HepG2 (cell line): ENCODE measurements around the gene YBX2. TPM values are rescaled to one million over a fixed set of nuclear protein-coding genes. Genes with fewer than 3 reads are reported as not detected.

ENCODE experiments used
- CTCF ChIP-seq: sonication (generic); formaldehyde crosslinking; IDR thresholded peaks from 2 replicates; pipeline ENCODE4 v1.5.0; 2020; ENCODE audit warnings: mild to moderate bottlenecking, missing genetic modification reagents, moderate library complexity
- ESRRA ChIP-seq: sonication (generic); formaldehyde crosslinking; IDR thresholded peaks from 2 replicates; pipeline ENCODE4 v1.5.1; 2020; ENCODE audit warnings: mild to moderate bottlenecking, low read depth, missing genetic modification reagents
- FOXP4 ChIP-seq: sonication (generic); formaldehyde crosslinking; IDR thresholded peaks from 2 replicates; pipeline ENCODE4 v1.4.0; 2020; ENCODE audit warnings: missing genetic modification reagents
- HNRNPK ChIP-seq: fragments of 200-400 bp; formaldehyde crosslinking; IDR thresholded peaks from 2 replicates; pipeline ENCODE4 v1.6.1; 2018; ENCODE audit warnings: low read length, low read depth, moderate library complexity, mild to moderate bottlenecking; ENCODE audit not compliant: poor library complexity, severe bottlenecking
- KAT7 ChIP-seq: IDR thresholded peaks from 2 replicates; pipeline ENCODE4 v1.6.1; 2018; ENCODE audit warnings: borderline replicate concordance, missing compliant biosample characterization
- KDM2A ChIP-seq: sonication (generic); formaldehyde crosslinking; IDR thresholded peaks from 2 replicates; pipeline ENCODE4 v1.4.0; 2020; ENCODE audit warnings: low read depth, missing genetic modification reagents, borderline replicate concordance
- KDM4B ChIP-seq: sonication (generic); formaldehyde crosslinking; IDR thresholded peaks from 2 replicates; pipeline ENCODE4 v1.4.0; 2020; ENCODE audit warnings: missing genetic modification reagents
- KMT2B ChIP-seq: IDR thresholded peaks from 2 replicates; pipeline ENCODE4 v1.6.1; 2016; ENCODE audit warnings: missing genetic modification reagents, missing compliant biosample characterization
- MAZ ChIP-seq, 2 experiments: sonication (generic) in 1 of 2; formaldehyde crosslinking in 1 of 2; IDR thresholded peaks; 2 replicates each; pipeline versions ENCODE4 v1.5.0 to v1.6.1; 2012 to 2020; ENCODE audit warnings: low read depth in 2 of 2, mild to moderate bottlenecking in 2 of 2, borderline replicate concordance in 1 of 2, improper control_type of control experiment in 1 of 2, low read length in 1 of 2, missing genetic modification reagents in 1 of 2, moderate library complexity in 1 of 2
- PCBP2 ChIP-seq: fragments of 200-400 bp; formaldehyde crosslinking; optimal IDR thresholded peaks from 2 replicates; pipeline ENCODE3; 2018; ENCODE audit warnings: low read length, low read depth; ENCODE audit not compliant: poor library complexity, severe bottlenecking
- POLR2A ChIP-seq, 2 experiments: IDR thresholded peaks; 2 replicates each; pipeline ENCODE4 v1.6.1; 2011; ENCODE audit warnings: low read depth in 2 of 2, low read length in 2 of 2, mild to moderate bottlenecking in 1 of 2, moderate library complexity in 1 of 2; ENCODE audit not compliant: insufficient read depth in 1 of 2
- PTBP1 ChIP-seq: fragments of 200-400 bp; formaldehyde crosslinking; IDR thresholded peaks from 2 replicates; pipeline ENCODE4 v1.6.1; 2018; ENCODE audit warnings: low read length, low read depth; ENCODE audit not compliant: poor library complexity, severe bottlenecking
- SKI ChIP-seq: fragments of 450-650 bp; IDR thresholded peaks from one replicate; pipeline ENCODE4 v1.6.1; 2018; ENCODE audit warnings: mild to moderate bottlenecking; ENCODE audit not compliant: partially characterized antibody
- SUZ12 ChIP-seq: fragments of 150-350 bp; IDR thresholded peaks from 2 replicates; pipeline ENCODE4 v1.6.1; 2014; ENCODE audit warnings: low read depth, low read length
- ZNF205 ChIP-seq: IDR thresholded peaks from 2 replicates; pipeline ENCODE4 v1.6.1; 2018; ENCODE audit warnings: missing biosample characterization, missing genetic modification reagents
- ZNF224 ChIP-seq: sonication (generic); formaldehyde crosslinking; IDR thresholded peaks from 2 replicates; pipeline ENCODE4 v1.5.0; 2020; ENCODE audit warnings: mild to moderate bottlenecking, missing genetic modification reagents
- ZNF333 ChIP-seq: sonication (generic); formaldehyde crosslinking; IDR thresholded peaks from 2 replicates; pipeline ENCODE4 v1.4.0; 2020; ENCODE audit warnings: mild to moderate bottlenecking, missing genetic modification reagents, borderline replicate concordance
- ZNF34 ChIP-seq: sonication (generic); formaldehyde crosslinking; IDR thresholded peaks from 2 replicates; pipeline ENCODE4 v1.4.0; 2020; ENCODE audit warnings: mild to moderate bottlenecking, missing genetic modification reagents, borderline replicate concordance
- ZNF567 ChIP-seq: sonication (generic); formaldehyde crosslinking; IDR thresholded peaks from 2 replicates; pipeline ENCODE4 v1.8.1; 2023; ENCODE audit warnings: mild to moderate bottlenecking, missing genetic modification reagents, borderline replicate concordance
- polyA plus RNA-seq, 8 experiments: library from polyadenylated mRNA; depleted of rRNA in 3 of 8; stranded (reverse) in 7 of 8; unstranded in 1 of 8; fragments of >200 nt; fragmentation: Illumina TruSeq in 4 of 8; extraction: Trizol in 4 of 8; gene quantifications; 2 replicates each; pipeline versions ENCODE4 v1.2.1 to v1.2.3, GENCODE V29; 2011 to 2016; ENCODE audit warnings: low read depth in 4 of 8, missing spikeins in 1 of 8, mixed read lengths in 1 of 8; ENCODE audit not compliant: insufficient read depth in 1 of 8
- total RNA-seq, 5 experiments: library from RNA; depleted of rRNA; stranded (reverse); fragments of >200 nt; fragmentation: Illumina TruSeq; extraction: Trizol; gene quantifications; 2 replicates each; pipeline ENCODE4 v1.2.3, GENCODE V29; 2016; ENCODE audit warnings: low read depth in 1 of 5
- TF ChIP-seq, protein P1 (sequence below): sonication (generic); formaldehyde crosslinking; IDR thresholded peaks from 2 replicates; pipeline ENCODE4 v1.4.0; 2020; ENCODE audit warnings: mild to moderate bottlenecking, missing genetic modification reagents, borderline replicate concordance

Gene YBX2
- total and polyA plus RNA-seq, 2 of the 13 experiments (the other 11 are each of a cell fraction or from before 2014, with no cell fraction given) = 0.12 to 0.22 TPM

DNA sequence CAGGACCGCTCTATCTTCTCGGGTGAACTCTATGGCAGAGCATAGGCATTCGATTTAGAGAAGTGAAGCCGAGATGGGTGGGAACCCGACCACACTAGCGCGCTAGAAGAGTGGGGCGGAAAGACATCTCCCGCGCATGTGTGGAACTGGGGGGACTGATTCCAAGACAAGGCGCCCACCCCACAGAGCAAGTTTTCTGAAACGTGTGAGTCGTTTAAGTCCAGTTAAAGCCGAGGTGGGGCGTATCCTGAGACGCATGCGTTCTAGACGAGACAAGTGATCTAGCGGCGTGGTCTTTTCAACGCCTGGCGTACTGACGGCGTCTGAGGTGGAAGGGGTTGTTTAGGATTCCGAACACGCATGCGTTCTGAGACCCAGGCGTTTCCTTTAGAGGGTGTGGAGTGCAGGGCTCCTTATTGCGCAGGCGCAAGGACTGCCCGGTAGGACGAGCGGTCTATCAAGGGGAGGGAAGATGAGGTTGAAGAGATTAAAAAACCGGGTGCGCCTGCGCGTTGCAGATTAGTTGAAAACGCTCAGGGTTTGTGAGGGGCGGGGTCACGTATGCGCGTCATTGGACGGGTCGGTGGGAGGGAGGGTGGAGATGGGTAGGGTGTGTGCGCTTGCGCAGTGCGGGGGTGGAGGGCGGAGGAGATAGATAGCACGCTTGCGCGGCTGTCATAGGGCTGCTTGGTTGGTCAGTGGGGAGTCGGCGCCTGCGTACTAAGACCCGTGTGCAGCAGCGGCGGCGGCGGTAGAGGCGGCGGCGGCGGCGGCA lies 12.7 kb upstream of the YBX2 start, which contains the start of gene EIF5A (continued):
- TF ChIP-seq POLR2A (IDR thresholded peaks at IDR 0.05; ENCODE audit: insufficient read depth in 1 of 2, low read depth in 2 of 2, low read length in 2 of 2) (peak; percentile 82 to 86), KAT7 (CRISPR knock-in tag) (no peak), FOXP4 (CRISPR knock-in tag) (peak; percentile 37), KDM2A (CRISPR knock-in tag) (peak; percentile 75; the same call in 1 of the 2 replicates), MAZ (IDR thresholded peaks at IDR 0.05; ENCODE audit: borderline replicate concordance, low read depth, low read length) (peak; percentile 85; the same call in 1 of the 2 replicates), MAZ (CRISPR knock-in tag; IDR thresholded peaks at IDR 0.05; ENCODE audit: low read depth) (peak; percentile 50; the same call in 1 of the 2 replicates), KDM4B (0 out of 2 replicates have a peak, but pooled peaks have one; percentile 15), KMT2B (CRISPR knock-in tag) (no peak), ESRRA (0 out of 2 replicates have a peak, but pooled peaks have one; percentile 58), SKI (no peak), ZNF34 (CRISPR knock-in tag) (0 out of 2 replicates have a peak, but pooled peaks have one; percentile 74), ZNF567 (CRISPR knock-in tag) (no peak), CTCF (peak; percentile 15; the same call in 1 of the 2 replicates), HNRNPK (peak; percentile 7), PTBP1 (no peak), PCBP2 (no peak), SUZ12 (no peak), ZNF333 (CRISPR knock-in tag) (0 out of 2 replicates have a peak, but pooled peaks have one; percentile 15), ZNF205 (0 out of 2 replicates have a peak, but pooled peaks have one; percentile 39), ZNF224 (CRISPR knock-in tag) (no peak)
- TF ChIP-seq, protein P1, sequence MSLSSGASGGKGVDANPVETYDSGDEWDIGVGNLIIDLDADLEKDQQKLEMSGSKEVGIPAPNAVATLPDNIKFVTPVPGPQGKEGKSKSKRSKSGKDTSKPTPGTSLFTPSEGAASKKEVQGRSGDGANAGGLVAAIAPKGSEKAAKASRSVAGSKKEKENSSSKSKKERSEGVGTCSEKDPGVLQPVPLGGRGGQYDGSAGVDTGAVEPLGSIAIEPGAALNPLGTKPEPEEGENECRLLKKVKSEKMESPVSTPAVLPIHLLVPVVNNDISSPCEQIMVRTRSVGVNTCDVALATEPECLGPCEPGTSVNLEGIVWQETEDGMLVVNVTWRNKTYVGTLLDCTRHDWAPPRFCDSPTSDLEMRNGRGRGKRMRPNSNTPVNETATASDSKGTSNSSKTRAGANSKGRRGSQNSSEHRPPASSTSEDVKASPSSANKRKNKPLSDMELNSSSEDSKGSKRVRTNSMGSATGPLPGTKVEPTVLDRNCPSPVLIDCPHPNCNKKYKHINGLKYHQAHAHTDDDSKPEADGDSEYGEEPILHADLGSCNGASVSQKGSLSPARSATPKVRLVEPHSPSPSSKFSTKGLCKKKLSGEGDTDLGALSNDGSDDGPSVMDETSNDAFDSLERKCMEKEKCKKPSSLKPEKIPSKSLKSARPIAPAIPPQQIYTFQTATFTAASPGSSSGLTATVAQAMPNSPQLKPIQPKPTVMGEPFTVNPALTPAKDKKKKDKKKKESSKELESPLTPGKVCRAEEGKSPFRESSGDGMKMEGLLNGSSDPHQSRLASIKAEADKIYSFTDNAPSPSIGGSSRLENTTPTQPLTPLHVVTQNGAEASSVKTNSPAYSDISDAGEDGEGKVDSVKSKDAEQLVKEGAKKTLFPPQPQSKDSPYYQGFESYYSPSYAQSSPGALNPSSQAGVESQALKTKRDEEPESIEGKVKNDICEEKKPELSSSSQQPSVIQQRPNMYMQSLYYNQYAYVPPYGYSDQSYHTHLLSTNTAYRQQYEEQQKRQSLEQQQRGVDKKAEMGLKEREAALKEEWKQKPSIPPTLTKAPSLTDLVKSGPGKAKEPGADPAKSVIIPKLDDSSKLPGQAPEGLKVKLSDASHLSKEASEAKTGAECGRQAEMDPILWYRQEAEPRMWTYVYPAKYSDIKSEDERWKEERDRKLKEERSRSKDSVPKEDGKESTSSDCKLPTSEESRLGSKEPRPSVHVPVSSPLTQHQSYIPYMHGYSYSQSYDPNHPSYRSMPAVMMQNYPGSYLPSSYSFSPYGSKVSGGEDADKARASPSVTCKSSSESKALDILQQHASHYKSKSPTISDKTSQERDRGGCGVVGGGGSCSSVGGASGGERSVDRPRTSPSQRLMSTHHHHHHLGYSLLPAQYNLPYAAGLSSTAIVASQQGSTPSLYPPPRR (CRISPR knock-in tag) = peak; percentile 46; the same call in 1 of the 2 replicates
